NCI-H2029 treated with DMSO at 0.1 percent for 48 hours (cell line): ENCODE data around the gene ADORA2B.
A peak's percentile ranks its signal among the peaks of the same experiment; 100 is the strongest.
"Not testable (repeated sequence)": the region's sequence is repeated elsewhere in the genome, so short reads cannot be mapped to it uniquely, and the experiment has no call there.

Experiments used
- DNase-seq: peaks from one replicate; lab custom pipeline; 2025; lab: John Stamatoyannopoulos, UW

The ADORA2B gene

DNA sequence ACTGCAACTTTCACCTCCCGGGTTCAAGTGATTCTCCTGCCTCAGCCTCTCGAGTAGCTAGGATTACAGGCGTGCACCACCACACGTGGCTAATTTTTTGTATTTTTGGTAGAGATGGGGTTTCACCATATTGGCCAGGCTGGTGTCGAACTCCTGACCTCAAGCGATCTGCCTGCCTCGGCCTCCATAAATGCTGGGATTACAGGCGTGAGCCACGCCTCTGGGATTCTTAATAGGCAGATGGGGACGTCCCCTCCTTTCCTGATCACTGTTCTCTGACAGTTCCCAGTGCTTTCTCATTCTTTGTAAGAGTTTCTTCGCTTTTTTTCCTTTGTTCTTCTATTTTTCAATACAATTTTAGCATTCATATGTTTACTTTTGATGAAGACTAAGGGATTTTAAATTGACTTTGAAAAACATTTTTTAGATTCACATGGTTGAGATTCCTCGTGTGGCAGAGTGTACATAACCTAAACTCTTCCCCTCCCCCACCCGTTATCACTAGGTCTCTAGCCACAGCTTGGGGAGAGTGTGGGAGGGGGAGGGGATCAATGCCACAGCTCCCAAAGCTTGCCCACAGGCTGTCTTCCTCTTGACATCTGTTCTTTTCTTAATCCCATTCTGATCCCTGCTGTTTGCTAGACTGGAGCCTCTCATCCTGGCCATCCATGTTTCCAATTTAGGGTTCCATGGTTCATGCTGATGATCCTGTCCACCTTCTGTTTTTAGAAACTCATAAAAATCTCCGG lies 11.0 kb downstream of the ADORA2B start:
- DNase-seq, result no peak

DNA sequence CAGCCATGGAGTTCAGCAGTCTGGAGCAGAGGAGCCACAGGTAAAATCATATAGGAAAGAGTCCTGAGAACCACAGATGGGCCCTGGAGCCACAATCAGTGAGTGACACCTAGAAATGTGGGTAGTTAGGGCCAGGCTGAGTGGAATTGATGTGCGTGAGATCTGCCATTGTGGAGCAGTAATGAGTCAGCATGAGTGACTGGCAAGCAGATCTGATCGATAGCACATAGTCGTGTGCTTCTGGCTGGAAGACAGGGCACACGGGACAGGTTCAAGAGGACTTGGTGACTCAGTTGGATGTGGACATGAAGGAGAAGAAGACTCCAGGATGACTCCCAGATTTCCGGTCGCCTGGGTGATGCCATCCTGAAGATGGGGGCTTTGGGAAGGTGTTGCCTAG lies 12.3 kb downstream of the ADORA2B start:
- no peak for DNase-seq

GRCh38 chr17:15957608-15958307 lies 12.8 kb downstream of the ADORA2B start:
- DNase-seq, result no peak

GRCh38 chr17:15958484-15958854 lies 13.5 kb downstream of the ADORA2B start:
- no peak for DNase-seq

DNA sequence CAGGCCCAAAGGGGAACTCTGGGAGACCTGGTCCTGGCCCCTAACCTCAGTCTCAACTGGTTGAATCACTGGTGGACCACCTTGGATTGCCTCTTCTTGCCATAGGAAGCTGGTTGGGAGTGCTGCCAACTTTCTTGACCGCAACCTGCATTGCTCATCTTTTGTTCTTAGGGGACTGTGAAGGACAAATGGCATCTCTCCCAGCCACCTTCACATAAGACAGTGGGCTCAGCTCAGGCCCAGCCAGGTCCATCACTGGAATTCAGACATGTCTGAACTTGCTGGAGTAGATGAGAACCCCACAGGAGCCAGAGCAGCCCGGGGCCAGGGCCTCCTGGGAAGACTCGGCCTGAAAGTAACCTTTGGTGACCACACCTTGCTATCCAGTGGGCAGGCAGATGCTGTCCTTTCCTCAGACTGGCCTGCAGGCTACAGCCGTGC lies 18.8 kb downstream of the ADORA2B start:
- no peak for DNase-seq

- no peak for DNase-seq
Measured at GRCh38 chr17:15965528-15965927, 20.6 kb downstream of the ADORA2B start.

DNA sequence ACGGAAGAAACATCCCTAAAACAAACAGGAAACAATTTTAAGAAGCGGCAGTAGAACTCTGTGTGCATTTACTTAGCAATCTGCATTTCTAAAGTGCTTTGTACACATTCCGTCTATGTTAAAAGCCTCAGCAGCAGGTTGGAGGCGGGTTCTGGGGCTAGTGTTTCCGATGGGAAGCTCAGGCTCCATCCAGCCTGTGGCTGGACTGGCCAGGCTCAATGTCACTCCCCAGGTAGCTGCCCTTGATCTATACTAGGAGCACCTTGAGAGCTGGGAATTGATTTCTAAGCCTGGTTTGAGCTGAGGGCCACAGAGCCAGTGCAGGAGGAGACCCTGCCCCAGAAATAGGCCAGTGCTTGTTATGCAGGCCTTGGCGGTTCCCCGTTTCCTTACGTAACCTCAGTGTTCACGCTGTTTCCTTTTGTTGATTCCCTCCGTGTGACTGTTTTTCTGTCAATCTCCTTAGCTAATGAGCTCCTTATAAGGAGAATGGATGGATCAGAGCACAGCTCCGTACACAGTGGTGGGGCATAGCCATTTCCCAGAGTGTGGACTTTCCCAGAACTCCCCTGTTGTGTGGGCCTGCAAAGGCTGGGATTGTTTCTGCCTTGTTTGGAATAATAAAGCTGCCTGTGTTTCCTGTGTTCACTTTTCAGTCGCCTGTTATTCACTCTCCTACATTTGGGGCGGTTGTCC lies 21.4 kb downstream of the ADORA2B start:
- DNase-seq, result peak; percentile 40

DNA sequence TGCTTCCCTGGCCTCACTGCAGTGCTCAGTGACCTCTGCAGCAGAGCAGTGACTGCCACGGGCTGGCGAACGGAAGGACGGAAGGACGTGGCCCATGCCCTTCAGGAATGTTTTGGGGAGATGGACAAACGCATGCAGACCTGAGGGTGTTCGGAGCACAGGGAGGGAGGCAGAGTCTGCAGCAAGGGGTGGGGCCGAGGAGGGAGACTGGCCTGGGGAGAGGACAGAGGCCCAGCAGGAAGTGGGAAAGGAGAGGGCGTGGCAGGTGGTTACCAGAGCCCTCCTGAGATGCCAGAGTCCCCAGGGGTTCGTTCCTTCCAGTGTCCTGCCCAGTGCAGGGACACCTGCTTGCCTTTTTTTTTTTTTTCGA lies 21.9 kb downstream of the ADORA2B start:
- DNase-seq, result no peak

DNA sequence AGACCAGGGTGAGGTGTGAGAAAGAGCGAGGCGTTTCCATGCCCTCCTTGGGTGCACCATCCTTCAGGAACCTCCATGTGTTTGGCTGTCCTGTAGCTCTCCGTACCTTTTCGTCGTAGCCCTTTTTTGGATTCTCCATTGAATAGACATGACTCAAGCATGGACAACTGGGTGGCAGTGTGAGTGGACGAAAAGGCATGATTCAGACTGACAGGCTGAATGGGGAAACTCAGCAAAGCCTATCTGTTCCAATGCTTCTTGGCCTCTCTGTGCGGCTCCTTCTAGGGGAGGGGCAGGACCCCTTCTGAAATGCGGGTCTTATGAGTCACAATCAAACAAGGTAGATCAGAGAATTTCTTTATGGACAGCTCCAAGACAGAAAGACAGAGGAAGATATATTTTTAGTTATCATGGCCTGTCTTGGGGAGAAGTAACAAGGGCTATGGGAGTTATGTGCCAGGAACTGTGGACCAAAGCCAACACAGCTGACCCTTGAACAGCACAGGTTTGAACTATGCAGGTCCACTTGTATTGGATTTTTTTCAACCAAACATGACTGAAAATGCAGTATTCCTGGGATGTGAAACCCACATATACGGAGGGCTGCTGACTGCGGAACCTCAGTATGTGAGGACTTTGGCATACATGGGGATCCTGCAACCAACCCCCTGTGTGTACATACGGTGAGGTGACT lies 22.9 kb downstream of the ADORA2B start:
- DNase-seq, result no peak

DNA sequence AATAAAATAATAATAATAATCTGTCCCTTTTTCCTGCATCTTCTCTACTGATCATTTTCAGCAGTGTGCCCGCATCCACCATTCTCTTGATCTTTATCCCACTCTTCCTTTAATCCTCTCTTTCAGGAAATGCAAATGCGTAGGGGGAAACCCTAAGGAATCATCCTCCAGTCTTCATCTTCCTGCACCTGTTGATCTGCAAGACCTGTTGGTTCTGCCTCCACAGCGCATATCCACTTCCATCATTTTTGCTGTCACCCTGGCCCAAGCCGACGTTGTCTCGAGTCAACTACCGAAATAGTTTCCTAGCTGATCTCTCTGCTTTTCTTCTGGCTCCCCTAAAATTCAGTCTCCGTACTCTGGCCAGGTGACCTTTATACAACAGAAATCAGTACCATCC lies 24.5 kb downstream of the ADORA2B start:
- no peak for DNase-seq

DNA sequence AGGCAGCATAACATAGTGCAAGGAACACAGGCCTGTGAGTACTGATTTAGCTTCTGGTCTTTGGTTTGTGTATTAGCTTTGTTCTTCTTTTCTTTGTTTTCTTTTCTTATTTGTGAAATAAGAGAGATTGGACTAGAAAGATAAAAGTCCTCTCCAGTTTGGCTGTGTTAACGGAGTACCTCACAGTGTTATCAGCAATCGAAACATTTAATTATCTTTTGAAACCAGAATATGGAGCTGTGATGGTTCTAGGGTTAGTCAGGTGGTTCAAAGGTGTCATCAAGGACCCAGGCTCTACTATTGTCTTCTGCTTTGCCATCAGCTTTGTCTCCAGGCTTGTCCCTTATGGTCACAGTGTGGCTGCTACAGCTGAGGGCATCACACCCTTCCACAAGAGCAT lies 25.6 kb downstream of the ADORA2B start:
- no peak for DNase-seq

DNA sequence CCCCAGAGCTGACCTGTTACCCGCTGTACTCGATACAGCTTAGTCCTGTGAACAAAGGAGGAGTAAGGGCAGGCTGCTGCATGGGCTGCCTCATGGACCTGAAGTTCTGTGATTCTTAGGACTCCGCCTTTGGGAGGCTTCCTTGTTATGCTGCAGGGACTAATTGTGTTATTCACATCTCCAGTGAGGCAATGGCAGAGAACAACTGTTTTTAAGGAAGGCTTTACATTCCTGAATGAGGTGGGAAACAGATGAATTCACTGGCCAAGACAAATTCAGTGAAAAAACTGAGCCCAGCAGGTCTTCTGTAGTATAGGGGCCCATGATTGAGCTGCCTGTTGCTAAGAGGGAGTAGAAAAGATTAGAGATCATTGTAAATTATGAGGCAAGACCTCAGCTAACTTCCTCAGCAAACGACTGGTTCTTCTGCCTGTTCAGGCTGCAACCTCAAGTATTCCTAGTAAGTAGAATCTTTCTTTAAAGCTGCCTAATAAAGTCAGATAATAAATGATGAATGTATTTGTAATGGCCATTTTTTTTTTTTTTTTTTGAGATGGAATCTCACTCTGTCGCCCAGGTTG lies 26.3 kb downstream of the ADORA2B start:
- no peak for DNase-seq

GRCh38 chr17:15971882-15972281 lies 27.0 kb downstream of the ADORA2B start:
- no peak for DNase-seq

DNA sequence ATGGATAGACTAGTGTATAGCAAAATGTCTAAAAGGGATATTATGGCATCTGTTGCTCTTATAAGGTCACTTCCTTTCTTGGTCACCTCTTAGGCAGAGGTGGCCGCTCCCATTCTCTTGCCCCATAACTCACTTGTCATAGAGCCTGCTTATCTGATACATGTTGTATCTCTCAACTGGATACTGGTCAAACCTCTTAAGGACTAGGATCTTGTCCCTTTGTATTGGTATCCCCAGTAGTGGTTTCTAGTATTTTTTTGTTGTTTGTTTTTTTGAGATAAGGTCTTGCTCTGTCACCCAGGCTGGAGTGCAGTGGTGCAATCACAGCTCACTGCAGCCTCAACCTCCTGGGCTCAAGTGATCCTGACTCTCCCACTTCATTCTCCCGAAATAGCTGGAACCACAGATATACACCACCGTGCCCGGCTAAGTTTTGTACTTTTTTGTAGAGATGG lies 27.6 kb downstream of the ADORA2B start:
- DNase-seq, result no peak

DNA sequence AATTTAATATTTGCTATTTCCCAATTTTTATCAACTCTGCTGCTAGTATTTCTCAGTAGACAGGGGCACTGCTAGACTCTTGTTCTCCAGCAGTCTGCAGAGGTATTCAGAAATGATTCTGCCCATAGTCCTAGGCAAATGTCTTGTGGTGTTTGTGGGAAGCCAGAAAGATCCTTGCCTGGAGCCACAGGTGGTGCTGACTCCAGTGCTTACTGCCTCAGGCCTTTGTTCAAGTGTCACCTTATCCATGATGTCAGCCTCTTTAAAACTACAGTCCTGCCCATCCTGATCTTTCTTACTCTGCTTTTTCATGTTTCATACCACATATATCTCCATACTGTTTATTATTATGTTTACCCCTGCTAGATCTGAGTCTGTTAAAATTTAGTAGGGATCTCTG lies 28.1 kb downstream of the ADORA2B start:
- no peak for DNase-seq

GRCh38 chr17:15973834-15974233 lies 28.9 kb downstream of the ADORA2B start:
- DNase-seq, result no peak

DNA sequence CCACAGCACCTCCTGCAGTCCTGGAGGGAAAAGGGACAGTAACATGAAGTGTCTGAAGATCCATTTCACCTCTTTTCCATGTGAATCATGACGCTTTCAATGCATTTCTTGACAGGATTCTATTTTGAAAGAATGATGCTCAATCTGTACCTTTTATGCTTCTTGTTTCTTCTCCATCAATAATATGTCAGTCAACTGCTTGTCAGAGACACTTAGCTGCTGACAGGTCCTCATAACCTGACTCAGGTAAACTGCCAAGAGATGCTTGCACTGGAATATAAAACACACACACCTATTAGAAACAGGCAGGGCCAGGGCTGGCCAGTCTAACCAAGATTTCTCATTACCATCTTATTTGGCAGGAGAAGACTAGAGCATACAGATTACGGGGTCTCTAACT lies 33.0 kb downstream of the ADORA2B start:
- DNase-seq, result no peak

- no peak for DNase-seq
Measured at GRCh38 chr17:15978606-15979005, 33.7 kb downstream of the ADORA2B start.

- DNase-seq, result not testable (repeated sequence)
Measured at GRCh38 chr17:15979013-15979412, 34.1 kb downstream of the ADORA2B start.

GRCh38 chr17:15981208-15981607 lies 36.3 kb downstream of the ADORA2B start:
- no peak for DNase-seq

DNA sequence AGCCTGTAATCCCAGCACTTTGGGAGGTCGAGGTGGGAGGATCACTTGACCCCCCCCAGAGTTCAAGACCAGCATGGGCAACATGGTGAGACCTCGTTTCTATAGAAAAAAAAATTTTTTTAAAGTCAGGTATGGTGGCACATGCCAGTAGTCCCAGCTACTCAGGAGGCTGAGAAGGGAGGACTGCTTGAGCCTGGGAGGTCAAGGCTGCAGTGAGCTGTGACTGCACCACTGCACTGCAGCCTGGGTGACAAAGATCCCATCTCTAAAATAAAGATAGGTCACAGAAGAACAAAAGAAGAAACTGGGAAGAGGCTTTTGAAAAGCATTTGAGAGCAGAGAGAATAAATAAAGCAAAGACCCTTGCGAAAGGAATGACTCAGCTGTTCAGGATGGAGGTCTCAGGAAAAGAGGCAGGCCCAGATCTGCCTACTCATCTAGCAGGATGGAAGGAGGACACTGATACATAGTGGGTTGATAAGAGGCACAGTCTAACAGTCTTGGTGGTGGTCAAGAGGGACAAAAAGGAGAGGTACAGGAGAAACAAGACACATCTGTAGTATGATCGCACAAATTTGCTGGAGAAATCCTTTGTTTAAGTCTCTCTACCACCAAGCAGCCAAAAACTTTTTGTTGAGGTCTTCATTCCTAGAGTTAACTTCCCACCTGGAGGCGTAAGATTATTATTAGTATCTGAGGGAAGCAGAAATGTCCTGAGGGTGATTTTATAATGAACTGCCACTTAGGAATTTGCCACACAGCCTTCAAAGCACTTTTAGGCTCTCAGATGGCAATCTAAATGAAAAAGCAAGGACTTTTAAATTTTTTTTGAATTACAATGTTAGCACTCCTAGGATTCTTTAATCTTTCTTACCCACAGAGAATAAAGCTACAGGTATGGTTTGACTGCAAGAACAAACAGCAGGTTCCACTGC lies 37.0 kb downstream of the ADORA2B start:
- no peak for DNase-seq
